ENCODE measurements around the gene RTN4RL1. TPM values are rescaled to one million over a fixed set of nuclear protein-coding genes. Genes with fewer than 3 reads are reported as not detected.

Gene RTN4RL1
- total and polyA plus RNA-seq, 2 of the 13 experiments (the other 11 are each of a cell fraction or from before 2014, with no cell fraction given), result 0.01 TPM; not detected in 1

DNA sequence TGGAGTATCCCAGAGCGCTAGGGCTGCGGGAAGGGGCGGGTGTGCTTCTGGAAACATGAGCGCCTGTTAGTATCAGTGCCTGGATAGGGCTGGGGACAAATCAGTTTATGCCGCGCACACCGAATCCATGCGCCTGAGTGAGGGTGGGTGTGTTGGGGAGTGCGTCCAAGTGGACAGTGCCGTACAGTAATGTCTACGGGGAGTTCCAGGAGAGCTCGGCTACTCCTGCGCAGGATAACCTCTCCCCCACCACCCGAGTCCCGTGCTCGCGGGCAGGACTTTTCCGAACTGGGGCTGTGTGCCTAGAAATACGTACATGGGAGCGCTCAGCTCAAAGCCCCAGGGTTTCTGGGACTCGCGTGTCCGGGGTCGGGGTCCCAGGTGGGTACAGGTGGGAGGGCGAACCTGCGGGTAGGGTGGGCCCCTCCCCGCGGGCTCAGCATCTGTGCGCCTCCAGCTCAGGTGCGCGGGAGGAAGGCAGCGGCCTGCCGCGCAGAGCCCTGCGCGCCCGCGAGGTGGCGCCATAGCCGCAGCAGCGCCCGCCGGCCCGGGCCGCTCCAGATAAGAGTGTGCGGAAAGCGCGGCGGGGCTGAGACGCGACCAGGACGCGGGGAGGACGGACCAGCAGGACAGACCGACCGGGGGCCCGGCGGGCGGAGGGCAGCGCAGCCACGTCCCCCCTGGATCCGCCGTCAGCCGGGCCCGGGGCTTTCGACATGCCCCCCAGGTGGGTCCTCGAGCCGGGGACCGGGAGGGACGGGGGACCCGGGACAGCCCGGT, 29.6 kb upstream of the RTN4RL1 start, which contains the start of gene HIC1 (continued):
- TF ChIP-seq, protein P1, sequence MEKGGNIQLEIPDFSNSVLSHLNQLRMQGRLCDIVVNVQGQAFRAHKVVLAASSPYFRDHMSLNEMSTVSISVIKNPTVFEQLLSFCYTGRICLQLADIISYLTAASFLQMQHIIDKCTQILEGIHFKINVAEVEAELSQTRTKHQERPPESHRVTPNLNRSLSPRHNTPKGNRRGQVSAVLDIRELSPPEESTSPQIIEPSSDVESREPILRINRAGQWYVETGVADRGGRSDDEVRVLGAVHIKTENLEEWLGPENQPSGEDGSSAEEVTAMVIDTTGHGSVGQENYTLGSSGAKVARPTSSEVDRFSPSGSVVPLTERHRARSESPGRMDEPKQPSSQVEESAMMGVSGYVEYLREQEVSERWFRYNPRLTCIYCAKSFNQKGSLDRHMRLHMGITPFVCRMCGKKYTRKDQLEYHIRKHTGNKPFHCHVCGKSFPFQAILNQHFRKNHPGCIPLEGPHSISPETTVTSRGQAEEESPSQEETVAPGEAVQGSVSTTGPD (CRISPR knock-in tag; IDR thresholded peaks at IDR 0.05), result no peak
- TF ChIP-seq, protein P2, sequence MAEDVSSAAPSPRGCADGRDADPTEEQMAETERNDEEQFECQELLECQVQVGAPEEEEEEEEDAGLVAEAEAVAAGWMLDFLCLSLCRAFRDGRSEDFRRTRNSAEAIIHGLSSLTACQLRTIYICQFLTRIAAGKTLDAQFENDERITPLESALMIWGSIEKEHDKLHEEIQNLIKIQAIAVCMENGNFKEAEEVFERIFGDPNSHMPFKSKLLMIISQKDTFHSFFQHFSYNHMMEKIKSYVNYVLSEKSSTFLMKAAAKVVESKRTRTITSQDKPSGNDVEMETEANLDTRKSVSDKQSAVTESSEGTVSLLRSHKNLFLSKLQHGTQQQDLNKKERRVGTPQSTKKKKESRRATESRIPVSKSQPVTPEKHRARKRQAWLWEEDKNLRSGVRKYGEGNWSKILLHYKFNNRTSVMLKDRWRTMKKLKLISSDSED (CRISPR knock-in tag; IDR thresholded peaks at IDR 0.05), result no peak
- TF ChIP-seq KAT8 (CRISPR knock-in tag; IDR thresholded peaks at IDR 0.05) (no peak), THAP11 (CRISPR knock-in tag; IDR thresholded peaks at IDR 0.05) (peak; percentile 49; the same call in 1 of the 2 replicates), ZNF589 (CRISPR knock-in tag; conservative IDR thresholded peaks at IDR 0.05) (no peak), ZSCAN21 (CRISPR knock-in tag; IDR thresholded peaks at IDR 0.05; ENCODE audit: borderline replicate concordance) (0 out of 2 replicates have a peak, but pooled peaks have one; percentile 82), HNF4A (CRISPR knock-in tag; IDR thresholded peaks at IDR 0.05) (no peak), KDM6A (CRISPR knock-in tag; IDR thresholded peaks at IDR 0.05; ENCODE audit: low read depth) (no peak)
- TF ChIP-seq, protein P3, sequence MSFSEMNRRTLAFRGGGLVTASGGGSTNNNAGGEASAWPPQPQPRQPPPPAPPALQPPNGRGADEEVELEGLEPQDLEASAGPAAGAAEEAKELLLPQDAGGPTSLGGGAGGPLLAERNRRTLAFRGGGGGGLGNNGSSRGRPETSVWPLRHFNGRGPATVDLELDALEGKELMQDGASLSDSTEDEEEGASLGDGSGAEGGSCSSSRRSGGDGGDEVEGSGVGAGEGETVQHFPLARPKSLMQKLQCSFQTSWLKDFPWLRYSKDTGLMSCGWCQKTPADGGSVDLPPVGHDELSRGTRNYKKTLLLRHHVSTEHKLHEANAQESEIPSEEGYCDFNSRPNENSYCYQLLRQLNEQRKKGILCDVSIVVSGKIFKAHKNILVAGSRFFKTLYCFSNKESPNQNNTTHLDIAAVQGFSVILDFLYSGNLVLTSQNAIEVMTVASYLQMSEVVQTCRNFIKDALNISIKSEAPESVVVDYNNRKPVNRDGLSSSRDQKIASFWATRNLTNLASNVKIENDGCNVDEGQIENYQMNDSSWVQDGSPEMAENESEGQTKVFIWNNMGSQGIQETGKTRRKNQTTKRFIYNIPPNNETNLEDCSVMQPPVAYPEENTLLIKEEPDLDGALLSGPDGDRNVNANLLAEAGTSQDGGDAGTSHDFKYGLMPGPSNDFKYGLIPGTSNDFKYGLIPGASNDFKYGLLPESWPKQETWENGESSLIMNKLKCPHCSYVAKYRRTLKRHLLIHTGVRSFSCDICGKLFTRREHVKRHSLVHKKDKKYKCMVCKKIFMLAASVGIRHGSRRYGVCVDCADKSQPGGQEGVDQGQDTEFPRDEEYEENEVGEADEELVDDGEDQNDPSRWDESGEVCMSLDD (CRISPR knock-in tag; IDR thresholded peaks at IDR 0.05; ENCODE audit: borderline replicate concordance), result no peak
- TF ChIP-seq, protein P4, sequence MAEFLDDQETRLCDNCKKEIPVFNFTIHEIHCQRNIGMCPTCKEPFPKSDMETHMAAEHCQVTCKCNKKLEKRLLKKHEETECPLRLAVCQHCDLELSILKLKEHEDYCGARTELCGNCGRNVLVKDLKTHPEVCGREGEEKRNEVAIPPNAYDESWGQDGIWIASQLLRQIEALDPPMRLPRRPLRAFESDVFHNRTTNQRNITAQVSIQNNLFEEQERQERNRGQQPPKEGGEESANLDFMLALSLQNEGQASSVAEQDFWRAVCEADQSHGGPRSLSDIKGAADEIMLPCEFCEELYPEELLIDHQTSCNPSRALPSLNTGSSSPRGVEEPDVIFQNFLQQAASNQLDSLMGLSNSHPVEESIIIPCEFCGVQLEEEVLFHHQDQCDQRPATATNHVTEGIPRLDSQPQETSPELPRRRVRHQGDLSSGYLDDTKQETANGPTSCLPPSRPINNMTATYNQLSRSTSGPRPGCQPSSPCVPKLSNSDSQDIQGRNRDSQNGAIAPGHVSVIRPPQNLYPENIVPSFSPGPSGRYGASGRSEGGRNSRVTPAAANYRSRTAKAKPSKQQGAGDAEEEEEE (CRISPR knock-in tag; IDR thresholded peaks at IDR 0.05; ENCODE audit: borderline replicate concordance), result no peak
- TF ChIP-seq, protein P5, sequence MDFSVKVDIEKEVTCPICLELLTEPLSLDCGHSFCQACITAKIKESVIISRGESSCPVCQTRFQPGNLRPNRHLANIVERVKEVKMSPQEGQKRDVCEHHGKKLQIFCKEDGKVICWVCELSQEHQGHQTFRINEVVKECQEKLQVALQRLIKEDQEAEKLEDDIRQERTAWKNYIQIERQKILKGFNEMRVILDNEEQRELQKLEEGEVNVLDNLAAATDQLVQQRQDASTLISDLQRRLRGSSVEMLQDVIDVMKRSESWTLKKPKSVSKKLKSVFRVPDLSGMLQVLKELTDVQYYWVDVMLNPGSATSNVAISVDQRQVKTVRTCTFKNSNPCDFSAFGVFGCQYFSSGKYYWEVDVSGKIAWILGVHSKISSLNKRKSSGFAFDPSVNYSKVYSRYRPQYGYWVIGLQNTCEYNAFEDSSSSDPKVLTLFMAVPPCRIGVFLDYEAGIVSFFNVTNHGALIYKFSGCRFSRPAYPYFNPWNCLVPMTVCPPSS (IDR thresholded peaks at IDR 0.05), result no peak
- TF ChIP-seq, protein P6, sequence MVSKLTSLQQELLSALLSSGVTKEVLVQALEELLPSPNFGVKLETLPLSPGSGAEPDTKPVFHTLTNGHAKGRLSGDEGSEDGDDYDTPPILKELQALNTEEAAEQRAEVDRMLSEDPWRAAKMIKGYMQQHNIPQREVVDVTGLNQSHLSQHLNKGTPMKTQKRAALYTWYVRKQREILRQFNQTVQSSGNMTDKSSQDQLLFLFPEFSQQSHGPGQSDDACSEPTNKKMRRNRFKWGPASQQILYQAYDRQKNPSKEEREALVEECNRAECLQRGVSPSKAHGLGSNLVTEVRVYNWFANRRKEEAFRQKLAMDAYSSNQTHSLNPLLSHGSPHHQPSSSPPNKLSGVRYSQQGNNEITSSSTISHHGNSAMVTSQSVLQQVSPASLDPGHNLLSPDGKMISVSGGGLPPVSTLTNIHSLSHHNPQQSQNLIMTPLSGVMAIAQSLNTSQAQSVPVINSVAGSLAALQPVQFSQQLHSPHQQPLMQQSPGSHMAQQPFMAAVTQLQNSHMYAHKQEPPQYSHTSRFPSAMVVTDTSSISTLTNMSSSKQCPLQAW (CRISPR knock-in tag; IDR thresholded peaks at IDR 0.05), result no peak
- TF ChIP-seq, protein P7, sequence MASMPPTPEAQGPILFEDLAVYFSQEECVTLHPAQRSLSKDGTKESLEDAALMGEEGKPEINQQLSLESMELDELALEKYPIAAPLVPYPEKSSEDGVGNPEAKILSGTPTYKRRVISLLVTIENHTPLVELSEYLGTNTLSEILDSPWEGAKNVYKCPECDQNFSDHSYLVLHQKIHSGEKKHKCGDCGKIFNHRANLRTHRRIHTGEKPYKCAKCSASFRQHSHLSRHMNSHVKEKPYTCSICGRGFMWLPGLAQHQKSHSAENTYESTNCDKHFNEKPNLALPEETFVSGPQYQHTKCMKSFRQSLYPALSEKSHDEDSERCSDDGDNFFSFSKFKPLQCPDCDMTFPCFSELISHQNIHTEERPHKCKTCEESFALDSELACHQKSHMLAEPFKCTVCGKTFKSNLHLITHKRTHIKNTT (CRISPR knock-in tag; IDR thresholded peaks at IDR 0.05), result no peak

Measured in HepG2 (cell line).